MCF 10A (cell line): ENCODE results near the gene SEMA7A. TPM values are rescaled to one million over a fixed set of nuclear protein-coding genes. Genes with fewer than 3 reads are reported as not detected.

Experiments used
- BruUV-seq: library from RNA; stranded (reverse); fragments of 400-500 nt; replicated peaks from 2 replicates; lab custom pipeline; 2021; lab: Mats Ljungman, UMichigan
- CTCF ChIA-PET: fragments of 300-600 bp; sonication (Branson Sonifier 250); formaldehyde crosslinking; extraction: SDS; loops from one replicate; lab custom pipeline; 2021; ENCODE audit warnings: antibody characterized with exemption, inconsistent platforms; lab: Yijun Ruan, JAX
- POLR2A ChIA-PET: fragments of 300-600, 350-650 bp; sonication (Branson Sonifier 250); formaldehyde crosslinking; extraction: SDS; loops from one replicate; lab custom pipeline; 2020; ENCODE audit warnings: antibody characterized with exemption, inconsistent platforms; lab: Yijun Ruan, JAX
- DNase-seq: peaks from one replicate; pipeline ENCODE4 v3.0.0-alpha.2; 2018; ENCODE audit not compliant: unreplicated experiment
- H3K27ac Mint-ChIP-seq: one replicate; pipeline ENCODE4 v1.8.0; 2022; ENCODE audit warnings: mild to moderate bottlenecking, low read depth, mixed read lengths; ENCODE audit not compliant: unreplicated experiment
- H3K27me3 Mint-ChIP-seq: one replicate; pipeline ENCODE4 v1.8.0; 2022; ENCODE audit warnings: mixed read lengths; ENCODE audit not compliant: insufficient read depth, unreplicated experiment
- H3K36me3 Mint-ChIP-seq: one replicate; pipeline ENCODE4 v1.8.0; 2022; ENCODE audit warnings: mild to moderate bottlenecking, moderate library complexity, mixed read lengths; ENCODE audit not compliant: insufficient read depth, unreplicated experiment
- H3K4me1 Mint-ChIP-seq: one replicate; pipeline ENCODE4 v1.8.0; 2022; ENCODE audit warnings: mixed read lengths; ENCODE audit not compliant: insufficient read depth, unreplicated experiment
- H3K4me3 Mint-ChIP-seq: one replicate; pipeline ENCODE4 v1.8.0; 2022; ENCODE audit warnings: mild to moderate bottlenecking, moderate library complexity, mixed read lengths; ENCODE audit not compliant: unreplicated experiment
- H3K9me3 Mint-ChIP-seq: one replicate; pipeline ENCODE4 v1.8.0; 2022; ENCODE audit warnings: mixed read lengths; ENCODE audit not compliant: unreplicated experiment
- intact Hi-C: fragments of 100-400 bp; cut with micrococcal nuclease; formaldehyde crosslinking; loops from 2 replicates; pipeline ENCODE4 v1.14.1; 2022
- total RNA-seq: library from RNA; stranded (reverse); gene quantifications from 2 replicates; pipeline ENCODE4 v1.2.3, GENCODE V29; 2022
- TF ChIP-seq, protein P1 (sequence below): fragments of 200-600 bp; IDR thresholded peaks from one replicate; pipeline ENCODE4 v1.8.0; 2022; ENCODE audit warnings: antibody characterized with exemption, mild to moderate bottlenecking; ENCODE audit not compliant: unreplicated experiment

The SEMA7A gene
- total RNA-seq, 1 experiment from 2014 or later = 1.6 TPM

DNA sequence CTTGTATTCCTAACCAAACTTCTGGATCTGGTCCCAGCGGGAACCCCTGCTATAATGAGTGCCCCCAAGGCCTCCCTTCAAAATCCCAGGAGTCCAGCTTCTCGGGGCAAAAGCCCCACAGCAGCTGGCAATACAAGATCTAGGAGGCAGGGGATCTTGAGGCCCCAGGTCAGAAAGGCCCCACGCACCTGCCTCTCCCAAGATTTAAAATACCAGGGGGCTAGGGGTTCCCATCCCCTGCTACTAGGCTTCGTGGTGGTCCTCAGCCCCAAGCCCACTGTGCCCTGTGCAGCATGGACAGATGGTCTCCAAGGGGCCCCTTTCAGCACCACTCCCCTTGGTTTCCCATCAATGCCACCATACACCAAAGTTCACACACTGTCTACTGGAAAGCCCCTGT is 50.5 kb downstream of the SEMA7A start:
- H3K4me3 Mint-ChIP-seq = no peak overlapping the region
- no peaks in the 10 kb centered on the region for H3K27me3 Mint-ChIP-seq
- intact Hi-C loops = no loop called here
- H3K27ac Mint-ChIP-seq = no peak overlapping the region
- TF ChIP-seq, protein P1, sequence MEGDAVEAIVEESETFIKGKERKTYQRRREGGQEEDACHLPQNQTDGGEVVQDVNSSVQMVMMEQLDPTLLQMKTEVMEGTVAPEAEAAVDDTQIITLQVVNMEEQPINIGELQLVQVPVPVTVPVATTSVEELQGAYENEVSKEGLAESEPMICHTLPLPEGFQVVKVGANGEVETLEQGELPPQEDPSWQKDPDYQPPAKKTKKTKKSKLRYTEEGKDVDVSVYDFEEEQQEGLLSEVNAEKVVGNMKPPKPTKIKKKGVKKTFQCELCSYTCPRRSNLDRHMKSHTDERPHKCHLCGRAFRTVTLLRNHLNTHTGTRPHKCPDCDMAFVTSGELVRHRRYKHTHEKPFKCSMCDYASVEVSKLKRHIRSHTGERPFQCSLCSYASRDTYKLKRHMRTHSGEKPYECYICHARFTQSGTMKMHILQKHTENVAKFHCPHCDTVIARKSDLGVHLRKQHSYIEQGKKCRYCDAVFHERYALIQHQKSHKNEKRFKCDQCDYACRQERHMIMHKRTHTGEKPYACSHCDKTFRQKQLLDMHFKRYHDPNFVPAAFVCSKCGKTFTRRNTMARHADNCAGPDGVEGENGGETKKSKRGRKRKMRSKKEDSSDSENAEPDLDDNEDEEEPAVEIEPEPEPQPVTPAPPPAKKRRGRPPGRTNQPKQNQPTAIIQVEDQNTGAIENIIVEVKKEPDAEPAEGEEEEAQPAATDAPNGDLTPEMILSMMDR = no peak
- DNase-seq = no peak
- H3K36me3 Mint-ChIP-seq = no peaks in the 10 kb centered on the region
- H3K9me3 Mint-ChIP-seq = no peaks in the 10 kb centered on the region
- CTCF ChIA-PET = interaction anchor here (0.6 to 9.4 kb wide), 9 partner anchors 8 to 233 kb away, joined by 3 to 112 read pairs (median 6); no protein-coding TSS in a partner anchor
- no TSS peak for BruUV-seq
- POLR2A ChIA-PET = interaction anchor here (1.4 to 2.0 kb wide), 3 partner anchors 54 to 232 kb away, joined by 3 to 11 read pairs (median 5); partner anchors contain the start of genes CLK3 and UBL7
- H3K4me1 Mint-ChIP-seq = peaks cover 17% of the 10 kb centered on the region

- CTCF ChIA-PET = interaction anchor here (0.5 to 9.4 kb wide), 24 partner anchors 11 to 387 kb away, joined by 3 to 112 read pairs (median 4); no protein-coding TSS in a partner anchor
- intact Hi-C loops = loop anchor here (1.0 kb wide), 1 partner anchor 56 kb away; no protein-coding TSS in a partner anchor
- TF ChIP-seq, protein P1 = peak; percentile 98
- H3K9me3 Mint-ChIP-seq = no peaks in the 10 kb centered on the region
- H3K27ac Mint-ChIP-seq = no peak overlapping the region
- no peak overlapping the region for H3K4me3 Mint-ChIP-seq
- POLR2A ChIA-PET = interaction anchor here (0.8 to 1.9 kb wide), 5 partner anchors 45 to 966 kb away, joined by 3 to 11 read pairs (median 3); partner anchors contain the start of gene UBL7
- H3K4me1 Mint-ChIP-seq = peaks cover 17% of the 10 kb centered on the region
- H3K36me3 Mint-ChIP-seq = no peaks in the 10 kb centered on the region
- no TSS peak for BruUV-seq
- DNase-seq = peak; percentile 84
- no peaks in the 10 kb centered on the region for H3K27me3 Mint-ChIP-seq
These were observed 51.5 kb downstream of the SEMA7A start for GRCh38 chr15:74382004-74382816.

- H3K4me1 Mint-ChIP-seq = peaks cover 17% of the 10 kb centered on the region
- H3K36me3 Mint-ChIP-seq = no peaks in the 10 kb centered on the region
- H3K27me3 Mint-ChIP-seq = no peaks in the 10 kb centered on the region
- no peaks in the 10 kb centered on the region for H3K9me3 Mint-ChIP-seq
- no peak for DNase-seq
- no peak overlapping the region for H3K4me3 Mint-ChIP-seq
- TF ChIP-seq, protein P1 = no peak
- intact Hi-C loops = no loop called here
- ChIA-PET POLR2A (interaction anchor here (1.9 kb wide), 1 partner anchor 79 kb away, joined by 11 read pairs; the partner anchor contains the start of gene UBL7), CTCF (interaction anchor here (0.7 to 9.4 kb wide), 12 partner anchors 14 to 388 kb away, joined by 3 to 112 read pairs (median 6); no protein-coding TSS in a partner anchor)
- no TSS peak for BruUV-seq
- H3K27ac Mint-ChIP-seq = no peak overlapping the region
These were observed 52.3 kb downstream of the SEMA7A start for GRCh38 chr15:74381481-74381880.

DNA sequence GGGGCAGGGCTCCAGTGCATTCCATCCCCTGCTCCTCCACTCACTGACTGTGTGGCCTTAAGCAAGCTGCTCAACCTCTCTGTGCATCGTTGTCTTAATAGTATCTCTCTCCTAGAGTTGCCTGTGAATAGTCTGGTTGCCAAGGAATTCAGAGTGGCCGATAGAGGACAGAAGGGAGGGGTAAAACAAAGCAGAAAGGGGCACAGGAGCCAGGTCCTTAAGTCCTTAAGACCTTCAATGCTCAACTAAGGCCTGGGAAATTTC is 52.6 kb downstream of the SEMA7A start:
- no peak overlapping the region for H3K27ac Mint-ChIP-seq
- ChIA-PET POLR2A (interaction anchor here (1.9 kb wide), 1 partner anchor 80 kb away, joined by 11 read pairs; the partner anchor contains the start of gene UBL7), CTCF (interaction anchor here (0.7 to 9.4 kb wide), 8 partner anchors 14 to 388 kb away, joined by 3 to 112 read pairs (median 6); no protein-coding TSS in a partner anchor)
- no peaks in the 10 kb centered on the region for H3K9me3 Mint-ChIP-seq
- H3K4me3 Mint-ChIP-seq = no peak overlapping the region
- peaks cover 17% of the 10 kb centered on the region for H3K4me1 Mint-ChIP-seq
- intact Hi-C loops = no loop called here
- no peak for DNase-seq
- no peaks in the 10 kb centered on the region for H3K27me3 Mint-ChIP-seq
- no TSS peak for BruUV-seq
- TF ChIP-seq, protein P1 = no peak
- no peaks in the 10 kb centered on the region for H3K36me3 Mint-ChIP-seq
